A673 (cell line): ENCODE measurements around the gene GOLPH3. TPM values are rescaled to one million over a fixed set of nuclear protein-coding genes. Genes with fewer than 3 reads are reported as not detected.

Source experiments
- BruUV-seq: library from RNA; stranded (reverse); fragments of 400-500 nt; replicated peaks from 2 replicates; lab custom pipeline; 2021; lab: Mats Ljungman, UMichigan
- CTCF ChIA-PET: fragments of 300-600 bp; sonication (Branson Sonifier 250); formaldehyde crosslinking; loops from one replicate; lab custom pipeline; 2022; ENCODE audit warnings: antibody characterized with exemption; lab: Charles Lee
- POLR2A ChIA-PET: fragments of 300-600 bp; sonication (Branson Sonifier 250); formaldehyde crosslinking; loops from one replicate; lab custom pipeline; 2022; ENCODE audit warnings: antibody characterized with exemption; ENCODE audit not compliant: low non-redundant PET; lab: Charles Lee
- DNase-seq: peaks from one replicate; pipeline ENCODE4 v3.0.0-alpha.2; 2015; ENCODE audit warnings: low spot score
- H3K27ac ChIP-seq: fragments of 200-600 bp; sonication (generic); 2 replicates; pipeline ENCODE4 v1.5.1; 2016; ENCODE audit warnings: mixed run types, low read depth, mild to moderate bottlenecking, mixed read lengths, antibody characterized with exemption, low read length; ENCODE audit not compliant: poor library complexity, severe bottlenecking
- H3K27me3 ChIP-seq: fragments of 200-600 bp; sonication (generic); replicated peaks from 2 replicates; pipeline ENCODE4 v1.6.1; 2017; ENCODE audit warnings: mixed run types, low read depth, mild to moderate bottlenecking, mixed read lengths, antibody characterized with exemption, low read length; ENCODE audit not compliant: insufficient read depth, poor library complexity
- H3K36me3 ChIP-seq: fragments of 200-600 bp; sonication (generic); 2 replicates; pipeline ENCODE4 v1.6.1; 2016; ENCODE audit warnings: mixed run types, mild to moderate bottlenecking, mixed read lengths, antibody characterized with exemption, low read length; ENCODE audit not compliant: insufficient read depth, poor library complexity, severe bottlenecking
- H3K4me1 ChIP-seq: fragments of 200-600 bp; sonication (generic); 2 replicates; pipeline ENCODE4 v1.6.1; 2017; ENCODE audit warnings: mixed run types, mild to moderate bottlenecking, mixed read lengths, antibody characterized with exemption, low read length; ENCODE audit not compliant: insufficient read depth, poor library complexity, severe bottlenecking
- H3K4me3 ChIP-seq: fragments of 200-600 bp; sonication (generic); 2 replicates; pipeline ENCODE4 v1.5.1; 2016; ENCODE audit warnings: low read depth, mixed run types, mild to moderate bottlenecking, mixed read lengths, low read length; ENCODE audit not compliant: poor library complexity, severe bottlenecking
- H3K9me3 ChIP-seq: fragments of 200-600 bp; sonication (generic); 2 replicates; pipeline ENCODE4 v1.6.1; 2016; ENCODE audit warnings: mixed run types, low read depth, mild to moderate bottlenecking, mixed read lengths, antibody characterized with exemption, low read length; ENCODE audit not compliant: poor library complexity, severe bottlenecking
- EZH2 ChIP-seq: fragments of 200-600 bp; sonication (generic); IDR thresholded peaks from 2 replicates; pipeline ENCODE4 v1.6.1; 2017; ENCODE audit warnings: borderline replicate concordance, low read depth, mild to moderate bottlenecking, mixed read lengths, antibody characterized with exemption, low read length; ENCODE audit not compliant: poor library complexity, severe bottlenecking
- intact Hi-C: fragments of 100-400 bp; cut with micrococcal nuclease; formaldehyde crosslinking; loops from one replicate; pipeline ENCODE4 v1.10.0; 2022; ENCODE audit not compliant: unreplicated experiment
- total RNA-seq: library from RNA; stranded (reverse); gene quantifications from 2 replicates; pipeline ENCODE4 v1.2.3, GENCODE V29; 2021
- TF ChIP-seq, protein P1 (sequence below): fragments of 300-800, 200-600 bp; sonication (generic); conservative IDR thresholded peaks from 2 replicates; pipeline ENCODE4 v1.5.1; 2017; ENCODE audit warnings: low read depth, mild to moderate bottlenecking, antibody characterized with exemption, low read length, moderate library complexity, mixed read lengths

The GOLPH3 gene
- total RNA-seq, 1 experiment from 2014 or later, result 64.6 TPM

- Histone ChIP-seq H3K9me3 (no peaks in the 10 kb centered on the region), H3K36me3 (no peaks in the 10 kb centered on the region), H3K27me3 (no peaks in the 10 kb centered on the region), H3K4me3 (no peak overlapping the region), H3K27ac (no peak overlapping the region), H3K4me1 (no peaks in the 10 kb centered on the region)
- CTCF ChIA-PET, result interaction anchor here (0.5 kb wide), 1 partner anchor 489 kb away, joined by 8 read pairs; no protein-coding TSS in a partner anchor
- intact Hi-C loops, result no loop called here
- TF ChIP-seq, protein P1, sequence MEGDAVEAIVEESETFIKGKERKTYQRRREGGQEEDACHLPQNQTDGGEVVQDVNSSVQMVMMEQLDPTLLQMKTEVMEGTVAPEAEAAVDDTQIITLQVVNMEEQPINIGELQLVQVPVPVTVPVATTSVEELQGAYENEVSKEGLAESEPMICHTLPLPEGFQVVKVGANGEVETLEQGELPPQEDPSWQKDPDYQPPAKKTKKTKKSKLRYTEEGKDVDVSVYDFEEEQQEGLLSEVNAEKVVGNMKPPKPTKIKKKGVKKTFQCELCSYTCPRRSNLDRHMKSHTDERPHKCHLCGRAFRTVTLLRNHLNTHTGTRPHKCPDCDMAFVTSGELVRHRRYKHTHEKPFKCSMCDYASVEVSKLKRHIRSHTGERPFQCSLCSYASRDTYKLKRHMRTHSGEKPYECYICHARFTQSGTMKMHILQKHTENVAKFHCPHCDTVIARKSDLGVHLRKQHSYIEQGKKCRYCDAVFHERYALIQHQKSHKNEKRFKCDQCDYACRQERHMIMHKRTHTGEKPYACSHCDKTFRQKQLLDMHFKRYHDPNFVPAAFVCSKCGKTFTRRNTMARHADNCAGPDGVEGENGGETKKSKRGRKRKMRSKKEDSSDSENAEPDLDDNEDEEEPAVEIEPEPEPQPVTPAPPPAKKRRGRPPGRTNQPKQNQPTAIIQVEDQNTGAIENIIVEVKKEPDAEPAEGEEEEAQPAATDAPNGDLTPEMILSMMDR, result no peak
- no peak for TF ChIP-seq EZH2
- DNase-seq, result no peak
- POLR2A ChIA-PET, result no interaction called here
- BruUV-seq, result no TSS peak
Observed at GRCh38 chr5:32089146-32090000, 84.7 kb downstream of the GOLPH3 start.

DNA sequence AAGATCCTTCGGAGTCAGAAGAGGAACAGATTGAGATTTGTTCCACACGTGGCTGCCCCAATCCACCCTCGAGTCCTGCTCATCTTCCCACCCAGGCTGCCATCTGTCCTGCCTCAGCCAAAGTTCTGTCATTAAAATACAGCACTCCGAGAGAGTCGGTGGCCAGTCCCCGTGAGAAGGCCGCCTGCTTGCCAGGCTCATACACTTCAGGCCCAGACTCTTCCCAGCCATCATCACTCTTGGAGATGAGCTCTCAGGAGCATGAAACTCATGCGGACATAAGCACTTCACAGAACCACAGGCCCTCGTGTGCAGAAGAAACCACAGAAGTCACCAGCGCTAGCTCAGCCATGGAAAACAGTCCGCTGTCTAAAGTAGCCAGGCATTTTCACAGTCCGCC, 85.9 kb downstream of the GOLPH3 start:
- no peaks in the 10 kb centered on the region for H3K9me3 ChIP-seq
- no peak for DNase-seq
- TF ChIP-seq, protein P1, result no peak
- no peak for TF ChIP-seq EZH2
- intact Hi-C loops, result no loop called here
- H3K27me3 ChIP-seq, result no peaks in the 10 kb centered on the region
- no TSS peak for BruUV-seq
- no peak overlapping the region for H3K4me3 ChIP-seq
- H3K4me1 ChIP-seq, result no peaks in the 10 kb centered on the region
- H3K36me3 ChIP-seq, result no peaks in the 10 kb centered on the region
- ChIA-PET CTCF (no interaction called here), POLR2A (no interaction called here)
- no peak overlapping the region for H3K27ac ChIP-seq

- no peak for DNase-seq
- H3K27me3 ChIP-seq, result no peaks in the 10 kb centered on the region
- intact Hi-C loops, result no loop called here
- no peak for TF ChIP-seq EZH2
- TF ChIP-seq, protein P1, result no peak
- no peaks in the 10 kb centered on the region for H3K4me1 ChIP-seq
- H3K9me3 ChIP-seq, result no peaks in the 10 kb centered on the region
- BruUV-seq, result no TSS peak
- H3K36me3 ChIP-seq, result no peaks in the 10 kb centered on the region
- no peak overlapping the region for H3K27ac ChIP-seq
- H3K4me3 ChIP-seq, result no peak overlapping the region
- ChIA-PET POLR2A (no interaction called here), CTCF (no interaction called here)
Observed at GRCh38 chr5:32087086-32088082, 86.7 kb downstream of the GOLPH3 start.
